Measurements from ENCODE around the gene HBG1.

Gene HBG1

DNA sequence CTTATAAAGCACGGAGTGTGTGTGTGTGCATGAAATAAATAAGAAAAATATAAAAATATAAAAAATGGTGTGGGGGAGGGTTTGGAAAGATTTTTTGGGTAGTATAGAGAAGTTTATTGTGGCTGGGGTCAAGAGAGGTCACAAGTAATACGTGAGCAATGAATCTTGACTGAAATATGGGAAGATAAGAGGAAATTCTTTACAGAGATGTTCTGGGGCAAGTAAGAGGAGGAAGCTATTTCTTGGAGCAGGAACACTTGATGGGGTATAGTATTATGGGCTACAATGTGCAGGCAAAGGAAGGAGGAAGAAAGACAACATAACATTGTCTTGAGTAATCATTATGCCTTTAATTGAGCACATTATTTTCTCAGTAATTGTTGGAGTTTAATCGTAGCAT, 17.5 kb downstream of the HBG1 start:
- CTCF ChIA-PET = no interaction called here
- POLR2A ChIA-PET = no interaction called here
- no peak overlapping the region for H3K27ac ChIP-seq (ENCODE audit: extremely low read depth, low read depth, low read length)
- H3K4me3 ChIP-seq (ENCODE audit: low read depth, low read length) = no peak overlapping the region
- H3K4me1 ChIP-seq (ENCODE audit: control insufficient read depth, insufficient read depth, low read length) = no peaks in the 10 kb centered on the region
- no peaks in the 10 kb centered on the region for H3K36me3 ChIP-seq (ENCODE audit: control insufficient read depth in 2 of 2, insufficient read depth in 1 of 2, low read length in 2 of 2)
- TF ChIP-seq ZNF776 (tag by site-specific recombination; IDR thresholded peaks at IDR 0.05; ENCODE audit: borderline replicate concordance) (no peak), ZNF654 (tag by site-specific recombination; IDR thresholded peaks at IDR 0.05; ENCODE audit: low read depth) (no peak), ZNF623 (tag by site-specific recombination; IDR thresholded peaks at IDR 0.05) (no peak), MEIS1 (CRISPR knock-in tag; IDR thresholded peaks at IDR 0.05; ENCODE audit: borderline replicate concordance) (no peak), ZNF843 (tag by site-specific recombination; IDR thresholded peaks at IDR 0.05) (no peak), ZNF302 (tag by site-specific recombination; IDR thresholded peaks at IDR 0.05; ENCODE audit: low read depth) (no peak), BCL11B (tag by site-specific recombination; IDR thresholded peaks at IDR 0.05; ENCODE audit: low read depth) (no peak), ZNF626 (tag by site-specific recombination; IDR thresholded peaks at IDR 0.05) (no peak), GFI1B (tag by site-specific recombination; IDR thresholded peaks at IDR 0.05) (no peak), ZNF677 (tag by site-specific recombination; IDR thresholded peaks at IDR 0.05) (no peak)
- TF ChIP-seq, protein P1, sequence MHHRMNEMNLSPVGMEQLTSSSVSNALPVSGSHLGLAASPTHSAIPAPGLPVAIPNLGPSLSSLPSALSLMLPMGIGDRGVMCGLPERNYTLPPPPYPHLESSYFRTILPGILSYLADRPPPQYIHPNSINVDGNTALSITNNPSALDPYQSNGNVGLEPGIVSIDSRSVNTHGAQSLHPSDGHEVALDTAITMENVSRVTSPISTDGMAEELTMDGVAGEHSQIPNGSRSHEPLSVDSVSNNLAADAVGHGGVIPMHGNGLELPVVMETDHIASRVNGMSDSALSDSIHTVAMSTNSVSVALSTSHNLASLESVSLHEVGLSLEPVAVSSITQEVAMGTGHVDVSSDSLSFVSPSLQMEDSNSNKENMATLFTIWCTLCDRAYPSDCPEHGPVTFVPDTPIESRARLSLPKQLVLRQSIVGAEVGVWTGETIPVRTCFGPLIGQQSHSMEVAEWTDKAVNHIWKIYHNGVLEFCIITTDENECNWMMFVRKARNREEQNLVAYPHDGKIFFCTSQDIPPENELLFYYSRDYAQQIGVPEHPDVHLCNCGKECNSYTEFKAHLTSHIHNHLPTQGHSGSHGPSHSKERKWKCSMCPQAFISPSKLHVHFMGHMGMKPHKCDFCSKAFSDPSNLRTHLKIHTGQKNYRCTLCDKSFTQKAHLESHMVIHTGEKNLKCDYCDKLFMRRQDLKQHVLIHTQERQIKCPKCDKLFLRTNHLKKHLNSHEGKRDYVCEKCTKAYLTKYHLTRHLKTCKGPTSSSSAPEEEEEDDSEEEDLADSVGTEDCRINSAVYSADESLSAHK (tag by site-specific recombination; IDR thresholded peaks at IDR 0.05) = no peak
- TF ChIP-seq, protein P2, sequence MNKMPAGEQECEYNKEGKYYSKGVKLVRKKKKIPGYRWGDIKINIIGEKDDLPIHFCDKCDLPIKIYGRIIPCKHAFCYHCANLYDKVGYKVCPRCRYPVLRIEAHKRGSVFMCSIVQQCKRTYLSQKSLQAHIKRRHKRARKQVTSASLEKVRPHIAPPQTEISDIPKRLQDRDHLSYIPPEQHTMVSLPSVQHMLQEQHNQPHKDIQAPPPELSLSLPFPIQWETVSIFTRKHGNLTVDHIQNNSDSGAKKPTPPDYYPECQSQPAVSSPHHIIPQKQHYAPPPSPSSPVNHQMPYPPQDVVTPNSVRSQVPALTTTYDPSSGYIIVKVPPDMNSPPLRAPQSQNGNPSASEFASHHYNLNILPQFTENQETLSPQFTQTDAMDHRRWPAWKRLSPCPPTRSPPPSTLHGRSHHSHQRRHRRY (tag by site-specific recombination; IDR thresholded peaks at IDR 0.05) = no peak
- H3K9me3 ChIP-seq (ENCODE audit: control insufficient read depth, insufficient read depth, low read depth, low read length) = no peaks in the 10 kb centered on the region

DNA sequence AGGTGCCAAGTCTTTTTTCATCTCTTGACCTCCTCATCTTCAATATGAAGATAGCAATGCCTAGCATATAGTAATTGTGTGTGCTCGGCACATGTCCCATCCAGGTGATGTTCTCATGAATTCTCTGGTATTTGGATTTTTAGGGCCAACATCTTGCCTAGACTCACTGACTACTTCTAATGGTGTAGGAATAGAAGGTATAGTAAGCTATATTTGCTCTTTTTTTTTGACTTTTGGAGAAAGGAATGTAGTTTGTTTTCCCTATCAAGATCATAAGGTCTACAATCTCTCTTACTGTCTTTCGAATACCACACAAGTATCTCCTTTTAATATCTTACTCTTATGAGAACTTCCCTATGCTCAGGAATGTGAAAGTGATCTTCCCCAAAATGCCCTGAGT, 18.5 kb downstream of the HBG1 start:
- no peaks in the 10 kb centered on the region for H3K4me1 ChIP-seq (ENCODE audit: control insufficient read depth, insufficient read depth, low read length)
- no peaks in the 10 kb centered on the region for H3K9me3 ChIP-seq (ENCODE audit: control insufficient read depth, insufficient read depth, low read depth, low read length)
- CTCF ChIA-PET = no interaction called here
- no peak overlapping the region for H3K27ac ChIP-seq (ENCODE audit: extremely low read depth, low read depth, low read length)
- H3K4me3 ChIP-seq (ENCODE audit: low read depth, low read length) = no peak overlapping the region
- POLR2A ChIA-PET = no interaction called here
- no peak for TF ChIP-seq ZXDB (tag by site-specific recombination; IDR thresholded peaks at IDR 0.05)
- TF ChIP-seq, protein P3, sequence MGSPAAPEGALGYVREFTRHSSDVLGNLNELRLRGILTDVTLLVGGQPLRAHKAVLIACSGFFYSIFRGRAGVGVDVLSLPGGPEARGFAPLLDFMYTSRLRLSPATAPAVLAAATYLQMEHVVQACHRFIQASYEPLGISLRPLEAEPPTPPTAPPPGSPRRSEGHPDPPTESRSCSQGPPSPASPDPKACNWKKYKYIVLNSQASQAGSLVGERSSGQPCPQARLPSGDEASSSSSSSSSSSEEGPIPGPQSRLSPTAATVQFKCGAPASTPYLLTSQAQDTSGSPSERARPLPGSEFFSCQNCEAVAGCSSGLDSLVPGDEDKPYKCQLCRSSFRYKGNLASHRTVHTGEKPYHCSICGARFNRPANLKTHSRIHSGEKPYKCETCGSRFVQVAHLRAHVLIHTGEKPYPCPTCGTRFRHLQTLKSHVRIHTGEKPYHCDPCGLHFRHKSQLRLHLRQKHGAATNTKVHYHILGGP (tag by site-specific recombination; IDR thresholded peaks at IDR 0.05) = no peak
- TF ChIP-seq, protein P4, sequence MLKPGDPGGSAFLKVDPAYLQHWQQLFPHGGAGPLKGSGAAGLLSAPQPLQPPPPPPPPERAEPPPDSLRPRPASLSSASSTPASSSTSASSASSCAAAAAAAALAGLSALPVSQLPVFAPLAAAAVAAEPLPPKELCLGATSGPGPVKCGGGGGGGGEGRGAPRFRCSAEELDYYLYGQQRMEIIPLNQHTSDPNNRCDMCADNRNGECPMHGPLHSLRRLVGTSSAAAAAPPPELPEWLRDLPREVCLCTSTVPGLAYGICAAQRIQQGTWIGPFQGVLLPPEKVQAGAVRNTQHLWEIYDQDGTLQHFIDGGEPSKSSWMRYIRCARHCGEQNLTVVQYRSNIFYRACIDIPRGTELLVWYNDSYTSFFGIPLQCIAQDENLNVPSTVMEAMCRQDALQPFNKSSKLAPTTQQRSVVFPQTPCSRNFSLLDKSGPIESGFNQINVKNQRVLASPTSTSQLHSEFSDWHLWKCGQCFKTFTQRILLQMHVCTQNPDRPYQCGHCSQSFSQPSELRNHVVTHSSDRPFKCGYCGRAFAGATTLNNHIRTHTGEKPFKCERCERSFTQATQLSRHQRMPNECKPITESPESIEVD (tag by site-specific recombination; IDR thresholded peaks at IDR 0.05) = no peak
- no peak for TF ChIP-seq ZNF837 (tag by site-specific recombination; IDR thresholded peaks at IDR 0.05)
- TF ChIP-seq HOXD13 (CRISPR knock-in tag; IDR thresholded peaks at IDR 0.05; ENCODE audit: borderline replicate concordance) = no peak
- TF ChIP-seq, protein P5, sequence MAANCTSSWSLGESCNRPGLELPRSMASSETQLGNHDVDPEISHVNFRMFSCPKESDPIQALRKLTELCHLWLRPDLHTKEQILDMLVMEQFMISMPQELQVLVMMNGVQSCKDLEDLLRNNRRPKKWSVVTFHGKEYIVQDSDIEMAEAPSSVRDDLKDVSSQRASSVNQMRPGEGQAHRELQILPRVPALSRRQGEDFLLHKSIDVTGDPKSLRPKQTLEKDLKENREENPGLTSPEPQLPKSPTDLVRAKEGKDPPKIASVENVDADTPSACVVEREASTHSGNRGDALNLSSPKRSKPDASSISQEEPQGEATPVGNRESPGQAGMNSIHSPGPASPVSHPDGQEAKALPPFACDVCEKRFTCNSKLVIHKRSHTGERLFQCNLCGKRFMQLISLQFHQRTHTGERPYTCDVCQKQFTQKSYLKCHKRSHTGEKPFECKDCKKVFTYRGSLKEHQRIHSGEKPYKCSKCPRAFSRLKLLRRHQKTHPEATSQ (tag by site-specific recombination; IDR thresholded peaks at IDR 0.05) = no peak
- TF ChIP-seq IKZF3 (tag by site-specific recombination; IDR thresholded peaks at IDR 0.05) = no peak
- TF ChIP-seq ZNF658 (tag by site-specific recombination; IDR thresholded peaks at IDR 0.05) = no peak
- TF ChIP-seq ZNF394 (tag by site-specific recombination; IDR thresholded peaks at IDR 0.05; ENCODE audit: borderline replicate concordance) = no peak
- TF ChIP-seq ZFP3 (tag by site-specific recombination; IDR thresholded peaks at IDR 0.05; ENCODE audit: low read depth) = no peak
- no peak for TF ChIP-seq ZNF621 (tag by site-specific recombination; IDR thresholded peaks at IDR 0.05)
- TF ChIP-seq, protein P6, sequence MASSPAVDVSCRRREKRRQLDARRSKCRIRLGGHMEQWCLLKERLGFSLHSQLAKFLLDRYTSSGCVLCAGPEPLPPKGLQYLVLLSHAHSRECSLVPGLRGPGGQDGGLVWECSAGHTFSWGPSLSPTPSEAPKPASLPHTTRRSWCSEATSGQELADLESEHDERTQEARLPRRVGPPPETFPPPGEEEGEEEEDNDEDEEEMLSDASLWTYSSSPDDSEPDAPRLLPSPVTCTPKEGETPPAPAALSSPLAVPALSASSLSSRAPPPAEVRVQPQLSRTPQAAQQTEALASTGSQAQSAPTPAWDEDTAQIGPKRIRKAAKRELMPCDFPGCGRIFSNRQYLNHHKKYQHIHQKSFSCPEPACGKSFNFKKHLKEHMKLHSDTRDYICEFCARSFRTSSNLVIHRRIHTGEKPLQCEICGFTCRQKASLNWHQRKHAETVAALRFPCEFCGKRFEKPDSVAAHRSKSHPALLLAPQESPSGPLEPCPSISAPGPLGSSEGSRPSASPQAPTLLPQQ (tag by site-specific recombination; IDR thresholded peaks at IDR 0.05) = no peak
- TF ChIP-seq, protein P7, sequence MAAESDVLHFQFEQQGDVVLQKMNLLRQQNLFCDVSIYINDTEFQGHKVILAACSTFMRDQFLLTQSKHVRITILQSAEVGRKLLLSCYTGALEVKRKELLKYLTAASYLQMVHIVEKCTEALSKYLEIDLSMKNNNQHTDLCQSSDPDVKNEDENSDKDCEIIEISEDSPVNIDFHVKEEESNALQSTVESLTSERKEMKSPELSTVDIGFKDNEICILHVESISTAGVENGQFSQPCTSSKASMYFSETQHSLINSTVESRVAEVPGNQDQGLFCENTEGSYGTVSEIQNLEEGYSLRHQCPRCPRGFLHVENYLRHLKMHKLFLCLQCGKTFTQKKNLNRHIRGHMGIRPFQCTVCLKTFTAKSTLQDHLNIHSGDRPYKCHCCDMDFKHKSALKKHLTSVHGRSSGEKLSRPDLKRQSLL (tag by site-specific recombination; IDR thresholded peaks at IDR 0.05) = no peak
- no peaks in the 10 kb centered on the region for H3K36me3 ChIP-seq (ENCODE audit: control insufficient read depth in 2 of 2, insufficient read depth in 1 of 2, low read length in 2 of 2)
